T-cell (primary cell): ENCODE results near the gene COX15. TPM values are rescaled to one million over a fixed set of nuclear protein-coding genes. Genes with fewer than 3 reads are reported as not detected.

Experiments used
- ATAC-seq, 4 experiments: fragments of 200-7000 bp in 3 of 4; fragments of 150-1000 bp in 1 of 4; cut with Tn5 transposase; replicated peaks in 1 of 4; 1 replicate in 3 of 4; 2 replicates in 1 of 4; pipeline ENCODE4 v1.10.0; 2021; ENCODE audit warnings: moderate library complexity in 3 of 4, mild to moderate bottlenecking in 2 of 4, moderate number of reproducible peaks in 1 of 4
- CTCF ChIA-PET, 2 donors: fragments of 300-600 bp; sonication (Branson Sonifier 250); formaldehyde crosslinking; loops; one replicate each; lab custom pipeline; 2022; ENCODE audit warnings: antibody characterized with exemption in 2 of 2; lab: Charles Lee
- POLR2A ChIA-PET, 2 donors: fragments of 300-600 bp; sonication (Branson Sonifier 250); formaldehyde crosslinking; loops; one replicate each; lab custom pipeline; 2022; ENCODE audit warnings: antibody characterized with exemption in 2 of 2; lab: Charles Lee
- DNase-seq, 35 experiments: peaks; one replicate each; pipeline versions ENCODE4 v3.0.0 to v3.0.0-alpha.2; 2013 to 2023
- H3K27ac ChIP-seq: one replicate; pipeline ENCODE4 v1.5.1; 2013; ENCODE audit warnings: low read length
- H3K27me3 ChIP-seq, 2 experiments: replicated peaks in 1 of 2; 1 replicate in 1 of 2; 2 replicates in 1 of 2; pipeline versions ENCODE4 v1.6.1 to v1.7.0; 2013; ENCODE audit warnings: low read length in 1 of 2, mixed read lengths in 1 of 2; ENCODE audit not compliant: control insufficient read depth in 2 of 2, insufficient read depth in 2 of 2; ENCODE audit errors: extremely low read depth in 1 of 2
- H3K36me3 ChIP-seq, 2 donors: 1 replicate in 1 of 2; 2 replicates in 1 of 2; pipeline versions ENCODE4 v1.6.1 to v1.7.0; 2013; ENCODE audit warnings: low read length in 1 of 2; ENCODE audit not compliant: control insufficient read depth in 2 of 2, insufficient read depth in 1 of 2; ENCODE audit errors: extremely low read depth in 1 of 2
- H3K4me1 ChIP-seq, 2 experiments: 1 replicate in 1 of 2; 2 replicates in 1 of 2; pipeline versions ENCODE4 v1.6.1 to v1.7.0; 2013; ENCODE audit warnings: low read length in 2 of 2, mixed read lengths in 1 of 2; ENCODE audit not compliant: insufficient read depth in 2 of 2, control insufficient read depth in 1 of 2; ENCODE audit errors: extremely low read depth in 1 of 2
- H3K4me3 ChIP-seq, 2 donors: 1 replicate in 1 of 2; 2 replicates in 1 of 2; pipeline versions ENCODE4 v1.5.1 to v1.7.0; 2013; ENCODE audit warnings: mild to moderate bottlenecking in 2 of 2, low read length in 1 of 2, moderate library complexity in 1 of 2; ENCODE audit not compliant: control insufficient read depth in 1 of 2; ENCODE audit errors: extremely low read depth in 1 of 2
- H3K9me3 ChIP-seq: 2 replicates; pipeline ENCODE4 v1.7.0; 2013
- H3K27ac Mint-ChIP-seq, 2 donors: one replicate each; pipeline ENCODE4 v1.8.0; 2020 to 2021; ENCODE audit warnings: mild to moderate bottlenecking in 2 of 2, mixed read lengths in 2 of 2
- H3K27me3 Mint-ChIP-seq, 2 donors: one replicate each; pipeline ENCODE4 v1.8.0; 2021 to 2022; ENCODE audit warnings: mixed read lengths in 2 of 2
- H3K36me3 Mint-ChIP-seq: one replicate; pipeline ENCODE4 v1.8.0; 2021; ENCODE audit warnings: mixed read lengths
- H3K4me1 Mint-ChIP-seq, 3 donors: one replicate each; pipeline ENCODE4 v1.8.0; 2020 to 2022; ENCODE audit warnings: mixed read lengths in 3 of 3, mild to moderate bottlenecking in 1 of 3
- H3K4me3 Mint-ChIP-seq, 3 donors: one replicate each; pipeline ENCODE4 v1.8.0; 2020 to 2022; ENCODE audit warnings: mild to moderate bottlenecking in 3 of 3, mixed read lengths in 3 of 3, moderate library complexity in 3 of 3
- H3K9me3 Mint-ChIP-seq, 3 donors: one replicate each; pipeline ENCODE4 v1.8.0; 2020 to 2022; ENCODE audit warnings: mixed read lengths in 3 of 3
- WGBS: methylation state at CpG from one replicate; pipeline ENCODE4 v1.1.5; 2013; ENCODE audit warnings: missing lambda C conversion rate; ENCODE audit not compliant: insufficient coverage; 5-methylcytosine and 5-hydroxymethylcytosine counted together
- total RNA-seq, 35 experiments: library from RNA in 6 of 35; stranded (reverse) in 6 of 35; fragments of 120-200 nt in 1 of 35; gene quantifications; one replicate each; pipeline versions ENCODE4 v1.2.1 to v1.2.4 and lab custom pipeline; 2013 to 2026

Gene COX15
- total RNA-seq, 5 donors from 2014 or later (not counting 1 experiment from before 2014, with no cell fraction given): 18.6 to 36.7 (median 31.5) TPM

DNA sequence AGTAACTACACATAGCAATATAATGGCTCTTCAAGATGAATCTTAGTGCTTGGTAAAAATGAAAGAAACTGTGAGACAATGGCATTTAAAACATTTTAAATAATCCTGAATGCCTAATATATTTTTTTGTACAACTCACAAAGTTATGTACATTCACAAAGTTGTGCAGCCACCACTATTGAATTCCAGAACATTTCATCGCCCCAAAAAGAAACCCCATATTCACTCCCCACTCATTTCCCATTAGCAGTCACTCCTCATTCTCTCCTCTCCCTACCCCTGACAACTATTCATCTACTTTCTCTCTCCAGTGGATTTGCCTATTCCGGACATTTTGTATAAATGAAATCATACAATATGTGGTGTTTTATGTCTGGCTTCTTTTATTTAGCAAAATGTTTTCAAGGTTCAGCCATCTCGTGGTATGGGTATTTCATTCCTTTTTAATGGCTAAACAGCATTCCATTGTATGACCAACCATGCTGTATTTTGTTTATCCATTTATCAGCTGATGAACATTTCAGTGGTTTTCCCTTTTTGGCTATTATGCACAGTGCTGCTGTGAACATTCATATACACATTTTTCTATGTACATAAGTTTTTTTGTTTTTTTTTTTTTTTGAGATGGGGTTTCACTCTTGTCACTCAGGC, 37.9 kb downstream of the COX15 start:
- ATAC-seq (no peak), DNase-seq (no peak)
- Histone ChIP-seq H3K9me3 (no peaks in the 10 kb centered on the region), H3K4me3 (no peak overlapping the region), H3K36me3 (peaks cover 0 to 38% of the 10 kb centered on the region in 2 donors), H3K27ac (no peak overlapping the region), H3K27me3 (no peaks in the 10 kb centered on the region), H3K4me1 (no peaks in the 10 kb centered on the region)
- ChIA-PET POLR2A (no interaction called here), CTCF (interaction anchor here in 1 of 2 donors (0.7 kb wide), 1 partner anchor 83 kb away, joined by 4 read pairs; no protein-coding TSS in a partner anchor)
- peaks cover 57% of the 10 kb centered on the region for H3K36me3 Mint-ChIP-seq
- no peak overlapping the region for H3K27ac Mint-ChIP-seq
- no peaks in the 10 kb centered on the region for H3K9me3 Mint-ChIP-seq
- no peaks in the 10 kb centered on the region for H3K4me1 Mint-ChIP-seq
- no peak overlapping the region for H3K4me3 Mint-ChIP-seq
- H3K27me3 Mint-ChIP-seq: no peaks in the 10 kb centered on the region
- 100% methylated on average over 1 of the region's 3 CpGs for WGBS

- Mint-ChIP-seq H3K27ac (no peak overlapping the region), H3K4me3 (no peak overlapping the region), H3K9me3 (no peaks in the 10 kb centered on the region), H3K27me3 (no peaks in the 10 kb centered on the region), H3K36me3 (peaks cover 45% of the 10 kb centered on the region), H3K4me1 (no peaks in the 10 kb centered on the region)
- ATAC-seq: no peak
- Histone ChIP-seq H3K4me3 (no peak overlapping the region), H3K27ac (no peak overlapping the region), H3K9me3 (no peaks in the 10 kb centered on the region), H3K4me1 (no peaks in the 10 kb centered on the region), H3K27me3 (no peaks in the 10 kb centered on the region), H3K36me3 (peaks cover 0 to 8% of the 10 kb centered on the region in 2 donors)
- no CpG with 5 or more reads among the region's 1 CpG for WGBS
- POLR2A ChIA-PET: interaction anchor here in 1 of 2 donors (0.6 kb wide), 1 partner anchor 18 kb away, joined by 3 read pairs; no protein-coding TSS in a partner anchor
- no peak for DNase-seq
- CTCF ChIA-PET: interaction anchor here in 1 of 2 donors (0.8 kb wide), 1 partner anchor 12 kb away, joined by 4 read pairs; no protein-coding TSS in a partner anchor
These were observed 42.5 kb downstream of the COX15 start for GRCh38 chr10:99689461-99689860.

DNA sequence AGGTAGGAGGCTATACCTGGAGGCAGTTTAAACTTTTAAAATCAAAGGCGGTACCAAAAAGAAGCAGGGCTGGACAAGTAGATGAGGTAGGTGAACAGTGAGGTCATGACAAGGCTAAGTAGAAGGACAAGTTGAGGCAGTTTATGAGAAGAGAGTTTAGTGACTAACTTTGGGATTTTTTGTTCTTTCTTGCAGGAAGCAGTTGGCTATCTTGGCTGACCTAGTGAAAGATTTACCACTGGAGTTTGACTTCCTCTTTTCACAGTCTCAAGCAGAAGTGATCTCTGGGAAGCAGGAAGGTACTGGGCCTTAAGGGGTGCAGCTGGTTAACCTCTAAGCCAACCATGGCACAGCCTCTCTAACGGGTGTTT, 46.3 kb downstream of the COX15 start:
- Histone ChIP-seq H3K27me3 (no peaks in the 10 kb centered on the region), H3K4me3 (no peak overlapping the region), H3K36me3 (peaks cover 0 to 7% of the 10 kb centered on the region in 2 donors), H3K27ac (no peak overlapping the region), H3K4me1 (no peaks in the 10 kb centered on the region), H3K9me3 (no peaks in the 10 kb centered on the region)
- Mint-ChIP-seq H3K4me1 (no peaks in the 10 kb centered on the region), H3K27me3 (no peaks in the 10 kb centered on the region), H3K4me3 (no peak overlapping the region), H3K36me3 (peaks cover 33% of the 10 kb centered on the region), H3K27ac (no peak overlapping the region), H3K9me3 (no peaks in the 10 kb centered on the region)
- ChIA-PET CTCF (no interaction called here), POLR2A (interaction anchor here in 1 of 2 donors (0.7 kb wide), 1 partner anchor 15 kb away, joined by 3 read pairs; no protein-coding TSS in a partner anchor)
- WGBS: 94% methylated on average over 1 of the region's 2 CpGs
- DNase-seq (peak in 1 of 35 experiments; percentile 6), ATAC-seq (no peak)

- Histone ChIP-seq H3K27ac (no peak overlapping the region), H3K9me3 (no peaks in the 10 kb centered on the region), H3K27me3 (no peaks in the 10 kb centered on the region), H3K4me3 (no peak overlapping the region), H3K4me1 (no peaks in the 10 kb centered on the region), H3K36me3 (peaks cover 0 to 18% of the 10 kb centered on the region in 2 donors)
- peak in 2 of 4 experiments; percentile 27 to 31 for ATAC-seq
- Mint-ChIP-seq H3K9me3 (no peaks in the 10 kb centered on the region), H3K36me3 (peaks cover 30% of the 10 kb centered on the region), H3K27ac (no peak overlapping the region), H3K4me1 (no peaks in the 10 kb centered on the region), H3K27me3 (no peaks in the 10 kb centered on the region), H3K4me3 (no peak overlapping the region)
- ChIA-PET POLR2A (no interaction called here), CTCF (interaction anchor here in 1 of 2 donors (1.0 kb wide), 1 partner anchor 24 kb away, joined by 4 read pairs; no protein-coding TSS in a partner anchor)
- WGBS: no CpG with 5 or more reads among the region's 1 CpG
- DNase-seq: peak in 1 of 35 experiments; percentile 3
These were observed 49.2 kb downstream of the COX15 start for GRCh38 chr10:99682752-99683151.

Other genes starting within 250 kb of the COX15 start
- under 1 TPM in 1 of 5 donors, not detected in 4; 0.15 TPM for gene NKX2-3, start 199.2 kb downstream of the COX15 start, total RNA-seq
- gene SLC25A28, start 111.7 kb downstream of the COX15 start, total RNA-seq: 10 to 100 TPM; 78.9 to 90.4 (median 87.0) TPM
- gene ENTPD7, start 72.6 kb downstream of the COX15 start, total RNA-seq: 1 to 10 TPM; 2.6 to 3.8 (median 3.4) TPM
- 10 to 100 TPM; 21.0 to 32.1 (median 29.3) TPM for gene CUTC, start 107 bp upstream of the COX15 start, total RNA-seq
- 1 to 10 TPM; 2.8 to 5.6 (median 4.0) TPM for gene ABCC2, start 50.5 kb upstream of the COX15 start, total RNA-seq